Choroid plexus epithelial cell (primary cell): ENCODE results near the gene IDH3B.

Experiments used
- DNase-seq: peaks from one replicate; pipeline ENCODE4 v3.0.0-alpha.2; 2010; ENCODE audit warnings: low read depth
- H3K4me3 ChIP-seq: 2 replicates; pipeline ENCODE4 v1.5.1; 2011; ENCODE audit warnings: low read depth, mild to moderate bottlenecking, control low read depth, low read length, moderate library complexity
- CTCF ChIP-seq: conservative IDR thresholded peaks from 2 replicates; pipeline ENCODE4 v1.5.1; 2011; ENCODE audit warnings: low read depth, mild to moderate bottlenecking, control low read depth, inconsistent platforms, low read length, moderate library complexity

IDH3B gene

GRCh38 chr20:2706688-2707352 lies 42.8 kb upstream of the IDH3B start:
- TF ChIP-seq CTCF, result no peak
- no peak for DNase-seq
- no peak overlapping the region for H3K4me3 ChIP-seq

GRCh38 chr20:2705931-2706645 lies 42.1 kb upstream of the IDH3B start:
- DNase-seq, result no peak

GRCh38 chr20:2703716-2704475 lies 39.9 kb upstream of the IDH3B start:
- DNase-seq, result no peak
- TF ChIP-seq CTCF, result no peak
- H3K4me3 ChIP-seq, result no peak overlapping the region

More at GRCh38 chr20:2705931-2706645, 42.1 kb upstream of the IDH3B start:
- no peak overlapping the region for H3K4me3 ChIP-seq
- TF ChIP-seq CTCF, result no peak

GRCh38 chr20:2701671-2702081 lies 37.7 kb upstream of the IDH3B start:
- no peak for TF ChIP-seq CTCF
- no peak for DNase-seq
- H3K4me3 ChIP-seq, result no peak overlapping the region

DNA sequence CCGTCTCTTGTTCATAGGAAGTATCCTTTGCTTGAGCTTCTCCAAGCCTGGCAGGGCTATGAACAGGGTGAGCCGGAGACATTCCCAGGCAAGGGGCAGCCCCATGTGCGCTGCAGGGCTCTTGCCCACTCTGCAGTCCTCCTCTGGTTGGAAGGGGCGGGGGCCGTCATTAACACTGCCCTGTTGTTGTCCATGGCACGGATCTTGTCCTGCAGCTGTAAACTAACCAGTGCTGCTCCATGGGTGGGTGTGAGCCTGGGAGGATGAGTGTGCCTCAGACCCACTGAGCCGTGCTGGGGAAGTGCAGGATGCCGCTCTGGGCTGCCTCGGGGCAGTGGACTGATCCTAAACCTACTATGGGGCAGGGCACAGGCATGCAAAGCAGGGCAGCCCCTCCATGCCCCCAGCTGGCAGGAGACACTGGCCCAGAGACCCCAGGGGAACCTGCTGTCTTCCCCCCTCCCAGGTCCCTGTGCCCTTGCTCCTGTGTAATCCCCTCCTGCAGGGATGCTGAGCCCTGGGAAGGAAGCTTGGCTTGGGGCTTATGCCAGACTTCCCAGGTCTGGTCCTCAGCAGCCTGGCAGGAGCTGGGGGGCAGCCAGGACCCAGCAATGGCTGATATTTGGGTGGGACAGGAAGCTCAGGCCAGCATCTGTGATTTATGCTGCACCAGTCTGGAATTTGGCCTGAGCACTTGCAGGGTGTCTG lies 37.1 kb upstream of the IDH3B start:
- H3K4me3 ChIP-seq, result no peak overlapping the region
- no peak for TF ChIP-seq CTCF
- no peak for DNase-seq

GRCh38 chr20:2699775-2700413 lies 35.9 kb upstream of the IDH3B start:
- no peak for DNase-seq
- H3K4me3 ChIP-seq, result no peak overlapping the region
- TF ChIP-seq CTCF, result no peak
